Thyroid gland (tissue), 4 donors: ENCODE measurements around the gene SH3BP1. TPM values are rescaled to one million over a fixed set of nuclear protein-coding genes. Genes with fewer than 3 reads are reported as not detected.

Experiments used
- DNase-seq, 2 donors: peaks; one replicate each; pipeline ENCODE4 v3.0.0-alpha.2; 2019
- H3K27ac ChIP-seq, 3 donors: fragments of 200-600 bp; sonication (generic); 1 replicate in 2 of 3; 2 replicates in 1 of 3; pipeline ENCODE4 v1.5.1; 2016 to 2019; ENCODE audit warnings: mild to moderate bottlenecking in 1 of 3, moderate library complexity in 1 of 3
- H3K27me3 ChIP-seq: fragments of 200-600 bp; sonication (generic); one replicate; pipeline ENCODE4 v1.5.1; 2019
- H3K36me3 ChIP-seq, 2 donors: fragments of 200-600 bp; sonication (generic); one replicate each; pipeline ENCODE4 v1.5.1; 2016 to 2019
- H3K4me1 ChIP-seq, 2 donors: fragments of 200-600 bp; sonication (generic); one replicate each; pipeline ENCODE4 v1.5.1; 2017 to 2019
- H3K4me3 ChIP-seq, 3 donors: fragments of 200-600 bp; sonication (generic); replicated peaks in 1 of 3; 1 replicate in 2 of 3; 2 replicates in 1 of 3; pipeline ENCODE4 v1.5.1; 2016; ENCODE audit warnings: mild to moderate bottlenecking in 1 of 3
- H3K9me3 ChIP-seq: fragments of 200-600 bp; sonication (generic); one replicate; pipeline ENCODE4 v1.5.1; 2017
- CTCF ChIP-seq, 6 experiments: fragments of 200-600 bp in 3 of 6; fragments of 450-650 bp in 3 of 6; sonication (generic) in 3 of 6; IDR thresholded peaks; one replicate each; pipeline ENCODE4 v1.5.1; 2016 to 2019; ENCODE audit warnings: antibody characterized with exemption in 6 of 6, mild to moderate bottlenecking in 2 of 6, inconsistent platforms in 1 of 6, moderate library complexity in 1 of 6
- POLR2A ChIP-seq, 2 donors: fragments of 450-650 bp; IDR thresholded peaks; one replicate each; pipeline ENCODE4 v1.6.1; 2017; ENCODE audit warnings: antibody characterized with exemption in 2 of 2, mild to moderate bottlenecking in 2 of 2, moderate library complexity in 1 of 2
- WGBS, 2 donors: methylation state at CpG; one replicate each; pipeline ENCODE4 v1.1.5; 2017; 5-methylcytosine and 5-hydroxymethylcytosine counted together
- intact Hi-C: fragments of 100-400 bp; cut with DNase I; formaldehyde crosslinking; loops from one replicate; pipeline ENCODE4 v1.15.1; 2023
- total RNA-seq, 4 donors: library from RNA; depleted of rRNA; stranded (reverse); fragments of >200 nt; gene quantifications; one replicate each; pipeline ENCODE4 v1.2.3, GENCODE V29; 2016

The SH3BP1 gene
- total RNA-seq, 4 donors from 2014 or later = 0.81 to 10.1 (median 3.3) TPM

DNA sequence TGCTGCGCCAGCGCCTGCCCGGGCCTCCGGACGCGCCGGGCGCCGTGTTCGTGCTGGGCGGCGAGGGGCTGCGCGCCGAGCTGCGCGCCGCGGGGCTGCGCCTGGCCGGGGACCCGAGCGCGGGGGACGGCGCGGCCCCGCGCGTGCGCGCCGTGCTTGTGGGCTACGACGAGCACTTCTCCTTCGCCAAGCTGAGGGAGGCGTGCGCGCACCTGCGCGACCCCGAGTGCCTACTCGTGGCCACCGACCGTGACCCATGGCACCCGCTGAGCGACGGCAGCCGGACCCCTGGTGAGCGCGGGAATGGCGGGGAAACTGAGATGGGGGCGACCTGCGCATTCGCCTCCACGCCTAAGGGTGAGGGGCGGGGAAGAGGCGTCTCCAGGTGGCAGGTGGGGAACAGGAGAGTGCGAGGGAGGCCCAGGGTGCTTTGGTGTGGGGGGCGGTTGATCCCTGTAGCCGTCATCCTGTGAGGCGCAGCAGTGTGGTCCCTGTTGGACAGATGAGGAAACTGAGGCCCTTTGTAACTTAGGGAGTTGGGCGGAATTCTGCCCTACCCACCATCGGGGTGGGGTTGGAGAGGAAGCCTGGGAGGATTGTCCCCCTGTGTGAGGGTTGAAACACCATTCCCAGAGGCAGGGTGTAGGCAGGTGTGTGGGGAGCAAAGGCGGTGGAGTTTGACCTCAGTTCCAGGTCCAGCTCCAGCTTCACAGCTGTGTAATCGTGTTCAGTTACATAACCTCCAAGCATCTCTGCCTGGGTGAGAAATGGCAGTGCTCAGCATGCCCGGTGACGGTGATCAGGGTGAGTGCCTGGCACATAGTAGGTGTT lies 19.8 kb downstream of the SH3BP1 start:
- DNase-seq = peak; percentile 38 to 46
- Histone ChIP-seq H3K36me3 (no peaks in the 10 kb centered on the region), H3K9me3 (no peaks in the 10 kb centered on the region), H3K27ac (no peak overlapping the region), H3K27me3 (no peaks in the 10 kb centered on the region), H3K4me1 (peaks cover 19 to 32% of the 10 kb centered on the region in 2 donors), H3K4me3 (peak overlapping the region in 1 of 3 donors; percentile 56)
- 8 to 16% methylated on average over 10 to 30 of the region's 68 CpGs for WGBS, 2 donors
- intact Hi-C loops = no loop called here
- TF ChIP-seq POLR2A (IDR thresholded peaks at IDR 0.05) (no peak), CTCF (IDR thresholded peaks at IDR 0.05) (no peak)

- no peak for DNase-seq
- TF ChIP-seq POLR2A (IDR thresholded peaks at IDR 0.05) (no peak), CTCF (IDR thresholded peaks at IDR 0.05) (no peak)
- Histone ChIP-seq H3K27me3 (no peaks in the 10 kb centered on the region), H3K4me1 (peaks cover 19 to 32% of the 10 kb centered on the region in 2 donors), H3K36me3 (no peaks in the 10 kb centered on the region), H3K9me3 (no peaks in the 10 kb centered on the region), H3K27ac (no peak overlapping the region), H3K4me3 (no peak overlapping the region)
- 82 to 85% methylated on average over 14 of the region's 14 CpGs for WGBS, 2 donors
- intact Hi-C loops = no loop called here
These were observed 20.6 kb downstream of the SH3BP1 start for GRCh38 chr22:37659897-37660708.

DNA sequence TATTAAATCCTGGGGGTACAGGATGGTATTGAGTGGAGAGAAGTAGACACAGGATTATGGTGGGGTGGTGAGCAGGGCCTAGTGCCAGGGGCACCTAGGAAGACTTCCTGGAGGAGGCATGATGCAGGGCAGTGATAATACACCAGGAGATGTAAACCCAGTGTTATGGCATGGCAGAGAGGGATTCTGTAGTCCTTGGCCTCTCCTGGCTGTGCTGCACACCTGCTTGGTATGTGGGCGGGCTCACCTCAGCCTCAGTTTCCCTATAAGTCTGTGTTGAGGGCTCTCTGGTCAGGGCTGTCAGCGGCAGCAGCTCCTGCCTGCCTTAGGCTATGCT lies 21.2 kb downstream of the SH3BP1 start:
- intact Hi-C loops = no loop called here
- Histone ChIP-seq H3K4me1 (peaks cover 19 to 32% of the 10 kb centered on the region in 2 donors), H3K27me3 (no peaks in the 10 kb centered on the region), H3K4me3 (no peak overlapping the region), H3K9me3 (no peaks in the 10 kb centered on the region), H3K27ac (peak overlapping the region in 1 of 3 donors; percentile 16), H3K36me3 (no peaks in the 10 kb centered on the region)
- no peak for DNase-seq
- TF ChIP-seq CTCF (IDR thresholded peaks at IDR 0.05) (no peak), POLR2A (IDR thresholded peaks at IDR 0.05) (no peak)
- 69% methylated on average over 2 of the region's 2 CpGs; no CpG with 5 or more reads in 1 of the 2 donors for whole genome bisulfite sequencing, 2 donors

DNA sequence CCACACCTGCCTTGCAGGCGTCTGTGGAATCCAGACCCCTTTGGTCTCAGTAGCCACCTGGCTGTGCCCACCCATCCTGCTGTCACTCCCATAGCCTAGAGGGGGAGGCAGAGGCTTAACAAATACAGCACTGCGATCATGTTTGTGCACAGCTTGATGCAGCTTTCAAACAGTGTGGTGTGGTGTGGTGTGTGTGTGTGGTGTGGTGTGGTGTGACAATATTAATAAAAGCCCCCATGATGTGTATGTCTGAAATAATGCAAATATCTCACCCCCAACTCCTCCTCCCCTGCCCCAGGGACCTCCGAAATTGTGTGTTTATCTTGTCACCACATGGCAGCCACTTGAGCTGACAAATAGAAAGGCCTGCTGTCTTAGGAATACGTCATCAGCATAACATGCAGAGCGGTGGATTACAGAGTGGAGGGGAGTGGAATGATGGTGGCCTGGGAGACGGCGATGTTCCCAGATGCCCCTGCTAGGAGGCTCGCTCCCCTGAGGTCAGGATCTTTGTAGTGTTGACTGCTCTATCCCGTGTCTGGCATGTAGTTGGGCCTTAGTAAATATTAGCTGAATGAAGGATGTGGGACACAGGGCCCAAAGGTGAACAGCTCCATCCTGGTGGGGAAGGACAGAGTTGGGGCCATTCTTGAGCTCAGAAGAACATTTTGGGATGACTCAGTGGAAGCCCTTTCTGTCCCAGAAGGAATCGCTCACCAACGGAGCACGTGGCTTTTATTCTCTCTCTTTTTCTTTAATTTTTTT lies 21.9 kb downstream of the SH3BP1 start:
- no peaks in the 10 kb centered on the region for H3K9me3 ChIP-seq
- no peak overlapping the region for H3K4me3 ChIP-seq
- peak overlapping the region in 1 of 3 donors; percentile 16 for H3K27ac ChIP-seq
- no peak for TF ChIP-seq POLR2A (IDR thresholded peaks at IDR 0.05)
- peak in 3 of 6 experiments; percentile 14 to 44 (median 29) for TF ChIP-seq CTCF (IDR thresholded peaks at IDR 0.05)
- H3K4me1 ChIP-seq = peaks cover 19 to 32% of the 10 kb centered on the region in 2 donors
- intact Hi-C loops = no loop called here
- no peaks in the 10 kb centered on the region for H3K36me3 ChIP-seq
- DNase-seq = peak in 1 of 2 donors; percentile 46
- H3K27me3 ChIP-seq = no peaks in the 10 kb centered on the region
- WGBS, 2 donors = 38 to 47% methylated on average over 12 of the region's 12 CpGs
